ENCODE measurements around the gene STAC2. TPM values are rescaled to one million over a fixed set of nuclear protein-coding genes. Genes with fewer than 3 reads are reported as not detected.

Gene STAC2
- total RNA-seq (2021; fragmentation: NEBNext Ultra II Directional; extraction: Animal tissue kit (Norgen Biotek cat#: 25700)) = not detected
- long read RNA-seq = 0 reads

DNA sequence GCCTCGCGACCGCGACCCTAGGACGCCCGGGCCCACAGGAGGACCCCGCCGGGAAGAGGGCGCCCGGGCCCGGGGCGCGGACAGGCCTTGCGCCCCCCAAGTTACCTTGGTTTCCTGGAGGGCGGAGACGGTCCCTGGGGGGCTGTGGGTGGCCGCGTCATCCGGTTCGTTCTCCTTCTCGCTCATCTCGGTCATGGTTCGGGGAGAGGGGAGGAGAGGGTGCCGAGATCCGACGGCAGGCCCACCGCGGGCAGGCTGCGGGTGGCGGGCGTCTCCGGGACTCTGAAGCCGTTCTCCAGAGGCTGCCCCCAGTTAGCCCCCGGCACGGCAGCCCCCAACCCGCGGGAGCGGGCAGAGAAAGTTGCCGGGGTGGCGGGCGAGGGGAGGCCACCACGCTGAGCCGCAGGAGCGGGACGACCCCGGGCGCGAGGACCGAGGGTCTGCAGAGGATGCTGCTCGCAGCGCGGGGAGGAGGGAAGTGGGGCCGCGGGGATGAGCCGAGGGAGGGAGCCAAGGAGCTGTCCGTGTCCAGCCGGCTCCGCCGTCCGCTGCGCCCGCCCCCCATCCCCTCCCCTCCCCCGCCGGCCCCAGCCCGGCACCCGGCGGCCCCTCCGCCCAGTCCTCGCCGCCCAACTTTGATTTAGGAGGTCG lies at the start of gene STAC2:
STAC2 (minus strand) TSS at position 638 of the 651 bp plus-strand sequence; CDS start at position 195, 443 bp downstream.
- Mint-ChIP-seq H3K4me3 (peak within 1 kb of the TSS; percentile 71), H3K27me3 (ENCODE audit: insufficient read depth) (peaks cover 29% of the 10 kb centered on the region), H3K36me3 (ENCODE audit: low read depth) (no peaks in the 10 kb centered on the region), H3K27ac (no peak within 1 kb of the TSS), H3K4me1 (ENCODE audit: low read depth) (peaks cover 16% of the 10 kb centered on the region), H3K9me3 (no peaks in the 10 kb centered on the region; the same call in 1 of the 2 replicates)
- TF ChIP-seq CTCF (IDR thresholded peaks at IDR 0.05) = no peak
- DNase-seq = no peak

DNA sequence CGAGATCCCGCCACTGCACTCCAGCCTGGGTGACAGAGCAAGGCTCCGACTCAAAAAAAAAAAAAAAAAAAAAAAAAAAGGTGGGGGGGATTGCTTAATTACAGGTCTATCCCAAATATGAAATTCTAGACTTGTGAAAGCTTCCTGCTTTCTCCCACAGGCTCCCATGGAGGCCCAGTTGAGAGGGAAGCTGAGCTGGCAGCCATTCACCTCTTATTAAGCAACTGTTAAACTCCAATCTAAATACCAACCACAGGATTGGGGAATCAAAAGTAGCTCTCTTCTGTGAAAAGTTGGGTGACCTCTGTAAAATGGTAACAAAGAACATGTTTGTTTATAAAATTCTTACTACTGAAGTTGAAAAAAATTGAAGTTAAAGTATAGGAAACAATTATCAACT lies 45.8 kb upstream of the STAC2 start:
- peaks cover 5% of the 10 kb centered on the region; the same call in 1 of the 2 replicates for H3K4me1 Mint-ChIP-seq (ENCODE audit: low read depth)
- DNase-seq = no peak
- no peak overlapping the region for H3K27ac Mint-ChIP-seq
- no peaks in the 10 kb centered on the region for H3K9me3 Mint-ChIP-seq
- H3K27me3 Mint-ChIP-seq (ENCODE audit: insufficient read depth) = no peaks in the 10 kb centered on the region
- H3K36me3 Mint-ChIP-seq (ENCODE audit: low read depth) = 0 out of 2 replicates have a peak, but pooled peaks cover 5% of the 10 kb centered on the region
- H3K4me3 Mint-ChIP-seq = no peak overlapping the region
- no peak for TF ChIP-seq CTCF (IDR thresholded peaks at IDR 0.05)

DNA sequence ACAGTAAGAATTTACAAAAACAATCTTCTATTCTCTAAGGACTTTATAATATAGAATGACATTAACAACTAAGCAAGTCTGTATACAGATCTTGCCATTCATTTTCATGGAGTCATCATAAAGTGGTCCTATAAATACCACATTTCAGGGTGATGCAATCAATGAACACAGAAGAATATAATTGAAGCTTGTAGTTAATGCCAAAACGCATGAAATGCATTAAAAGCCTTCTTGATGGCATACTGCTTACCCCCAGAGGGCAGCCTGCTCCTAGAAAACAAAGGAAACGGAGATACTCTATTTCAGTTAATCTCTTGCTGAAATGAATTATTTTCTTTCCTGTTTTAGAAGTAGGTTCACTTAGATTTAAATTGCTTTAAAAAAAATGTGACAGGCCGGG lies 45.2 kb upstream of the STAC2 start:
- Mint-ChIP-seq H3K27ac (no peak overlapping the region), H3K4me1 (ENCODE audit: low read depth) (peaks cover 5% of the 10 kb centered on the region; the same call in 1 of the 2 replicates)

DNA sequence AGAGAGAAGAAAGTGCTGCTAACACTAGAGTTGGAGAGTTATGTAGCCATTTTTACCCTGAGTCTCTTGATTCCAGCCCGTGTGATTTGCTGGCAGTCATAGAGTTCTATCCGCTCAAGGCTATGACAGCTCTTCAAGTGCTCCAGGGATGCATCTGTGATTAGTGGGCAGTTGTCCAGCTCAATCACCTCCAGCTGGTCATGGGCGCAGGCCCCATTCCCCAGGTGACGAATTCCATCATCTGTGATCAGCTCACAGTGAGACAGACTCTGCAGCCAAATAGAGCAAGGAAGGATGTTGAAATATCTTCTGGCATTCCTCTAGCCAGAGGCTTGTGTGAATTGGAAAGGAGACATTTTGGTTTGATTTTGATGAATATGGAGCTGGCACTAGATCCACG lies 38.4 kb upstream of the STAC2 start:
- Mint-ChIP-seq H3K4me1 (ENCODE audit: low read depth) (no peaks in the 10 kb centered on the region), H3K27me3 (ENCODE audit: insufficient read depth) (peaks cover 1% of the 10 kb centered on the region; the same call in 1 of the 2 replicates), H3K27ac (no peak overlapping the region), H3K9me3 (no peaks in the 10 kb centered on the region), H3K36me3 (ENCODE audit: low read depth) (peaks cover 14% of the 10 kb centered on the region), H3K4me3 (no peak overlapping the region)
- TF ChIP-seq CTCF (IDR thresholded peaks at IDR 0.05) = no peak
- DNase-seq = no peak

More for the DNA sequence above, 45.2 kb upstream of the STAC2 start:
- DNase-seq = peak; percentile 61
- H3K4me3 Mint-ChIP-seq = no peak overlapping the region
- H3K36me3 Mint-ChIP-seq (ENCODE audit: low read depth) = 0 out of 2 replicates have a peak, but pooled peaks cover 5% of the 10 kb centered on the region
- H3K9me3 Mint-ChIP-seq = no peaks in the 10 kb centered on the region
- peak; percentile 79 for TF ChIP-seq CTCF (IDR thresholded peaks at IDR 0.05)
- no peaks in the 10 kb centered on the region for H3K27me3 Mint-ChIP-seq (ENCODE audit: insufficient read depth)

GRCh38 chr17:39261286-39261685 lies 35.5 kb upstream of the STAC2 start:
- H3K4me3 Mint-ChIP-seq = no peak overlapping the region
- no peak overlapping the region for H3K27ac Mint-ChIP-seq
- TF ChIP-seq CTCF (IDR thresholded peaks at IDR 0.05) = peak; percentile 50
- DNase-seq = no peak
- peaks cover 9% of the 10 kb centered on the region for H3K36me3 Mint-ChIP-seq (ENCODE audit: low read depth)
- H3K4me1 Mint-ChIP-seq (ENCODE audit: low read depth) = peaks cover 7% of the 10 kb centered on the region
- no peaks in the 10 kb centered on the region for H3K9me3 Mint-ChIP-seq
- H3K27me3 Mint-ChIP-seq (ENCODE audit: insufficient read depth) = peaks cover 1% of the 10 kb centered on the region; the same call in 1 of the 2 replicates

Measured in HFFc6 (cell line).